DOHH2 (cell line): ENCODE measurements around the gene TMEM87B.
A peak's percentile ranks its signal among the peaks of the same experiment; 100 is the strongest.

Experiments
- H3F3A ChIP-seq: fragments of 200-600 bp; sonication (generic), shearing (Covaris generic); 2 replicates; pipeline ENCODE4 v1.6.0; 2016; ENCODE audit warnings: antibody characterized with exemption, mild to moderate bottlenecking; ENCODE audit not compliant: control insufficient read depth, insufficient read depth
- H3K27ac ChIP-seq: fragments of 200-600 bp; sonication (generic); 2 replicates; pipeline ENCODE4 v1.5.1; 2014; ENCODE audit warnings: low read depth, mild to moderate bottlenecking, low read length, moderate library complexity
- H3K27me3 ChIP-seq: fragments of 200-600 bp; sonication (generic); 2 replicates; pipeline ENCODE4 v1.6.1; 2014; ENCODE audit warnings: mild to moderate bottlenecking, low read length, mixed read lengths; ENCODE audit not compliant: control insufficient read depth
- H3K36me3 ChIP-seq: fragments of 200-600 bp; sonication (generic); 2 replicates; pipeline ENCODE4 v1.6.1; 2014; ENCODE audit warnings: mild to moderate bottlenecking, low read length, moderate library complexity, mixed read lengths; ENCODE audit not compliant: control insufficient read depth
- H3K4me1 ChIP-seq: fragments of 200-600 bp; sonication (generic); 2 replicates; pipeline ENCODE4 v1.6.1; 2014; ENCODE audit warnings: mild to moderate bottlenecking, low read length, mixed read lengths; ENCODE audit not compliant: control insufficient read depth
- H3K4me2 ChIP-seq: fragments of 200-600 bp; sonication (generic); 2 replicates; pipeline ENCODE4 v1.6.0; 2014; ENCODE audit warnings: mild to moderate bottlenecking, low read length, moderate library complexity
- H3K4me3 ChIP-seq: fragments of 200-600 bp; sonication (generic); 2 replicates; pipeline ENCODE4 v1.5.1; 2014; ENCODE audit warnings: mild to moderate bottlenecking, low read length, mixed read lengths
- H3K79me2 ChIP-seq: fragments of 200-600 bp; sonication (generic); 2 replicates; pipeline ENCODE4 v1.6.1; 2014; ENCODE audit warnings: mild to moderate bottlenecking, low read length, mixed read lengths; ENCODE audit not compliant: control insufficient read depth
- H3K9me2 ChIP-seq: fragments of 200-600 bp; sonication (generic); replicated peaks from 2 replicates; pipeline ENCODE4 v1.6.1; 2014; ENCODE audit warnings: mild to moderate bottlenecking, low read length, mixed read lengths; ENCODE audit not compliant: control insufficient read depth
- H3K9me3 ChIP-seq: fragments of 200-600 bp; sonication (generic); 2 replicates; pipeline ENCODE4 v1.6.1; 2014; ENCODE audit warnings: antibody characterized with exemption, low read length, mixed read lengths; ENCODE audit not compliant: control insufficient read depth, insufficient read depth
- H4K20me1 ChIP-seq: fragments of 200-600 bp; sonication (generic); 2 replicates; pipeline ENCODE4 v1.6.0; 2014; ENCODE audit warnings: low read depth, mild to moderate bottlenecking, antibody characterized with exemption, low read length, moderate library complexity; ENCODE audit not compliant: control insufficient read depth, insufficient read depth
- EZH2phosphoT487 ChIP-seq: fragments of 200-600 bp; sonication (generic); IDR thresholded peaks from 2 replicates; pipeline ENCODE4 v1.6.1; 2017; ENCODE audit warnings: borderline replicate concordance, mild to moderate bottlenecking, antibody characterized with exemption, low read length, moderate library complexity, mixed read lengths
- TF ChIP-seq, protein P1 (sequence below): fragments of 200-600 bp; sonication (generic); IDR thresholded peaks from one replicate; pipeline ENCODE4 v1.5.1; 2014; ENCODE audit warnings: antibody characterized with exemption, mild to moderate bottlenecking, low read depth, low read length; ENCODE audit not compliant: poor library complexity, severe bottlenecking

The TMEM87B gene

DNA sequence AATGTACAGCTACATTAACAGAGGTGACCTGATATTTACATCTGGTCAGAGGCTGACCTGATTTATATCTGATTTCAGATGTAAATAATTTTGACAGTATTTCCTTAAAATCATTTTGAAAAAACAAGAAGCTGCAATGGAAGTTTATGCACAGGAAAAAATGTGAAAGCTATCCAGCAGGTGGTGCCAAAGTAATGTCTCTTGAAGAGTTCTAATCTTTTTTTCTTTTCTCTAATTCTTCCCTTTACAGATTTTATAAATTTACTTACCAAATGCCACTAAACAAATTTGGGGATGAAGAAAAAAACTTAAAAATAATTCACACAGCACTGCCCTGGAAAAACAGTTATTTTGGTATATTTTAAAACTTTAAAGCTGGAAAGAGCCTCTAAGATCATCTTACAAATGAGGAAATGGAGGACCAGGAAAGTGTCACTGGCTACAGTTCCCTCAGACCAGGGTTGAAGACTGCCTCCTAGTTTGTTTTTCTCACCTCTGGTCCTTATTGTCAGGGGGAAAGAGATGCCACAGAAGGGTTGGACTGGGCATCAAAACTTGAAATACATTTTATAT is 66.7 kb downstream of the TMEM87B start:
- H3K4me3 ChIP-seq, result no peak overlapping the region
- H3K27ac ChIP-seq, result no peak overlapping the region
- no peaks in the 10 kb centered on the region for H3K27me3 ChIP-seq
- no peaks in the 10 kb centered on the region for H3K79me2 ChIP-seq
- peaks cover 4% of the 10 kb centered on the region; the same call in 1 of the 2 replicates for H3F3A ChIP-seq
- H4K20me1 ChIP-seq, result no peaks in the 10 kb centered on the region
- no peaks in the 10 kb centered on the region for H3K9me3 ChIP-seq
- TF ChIP-seq, protein P1, sequence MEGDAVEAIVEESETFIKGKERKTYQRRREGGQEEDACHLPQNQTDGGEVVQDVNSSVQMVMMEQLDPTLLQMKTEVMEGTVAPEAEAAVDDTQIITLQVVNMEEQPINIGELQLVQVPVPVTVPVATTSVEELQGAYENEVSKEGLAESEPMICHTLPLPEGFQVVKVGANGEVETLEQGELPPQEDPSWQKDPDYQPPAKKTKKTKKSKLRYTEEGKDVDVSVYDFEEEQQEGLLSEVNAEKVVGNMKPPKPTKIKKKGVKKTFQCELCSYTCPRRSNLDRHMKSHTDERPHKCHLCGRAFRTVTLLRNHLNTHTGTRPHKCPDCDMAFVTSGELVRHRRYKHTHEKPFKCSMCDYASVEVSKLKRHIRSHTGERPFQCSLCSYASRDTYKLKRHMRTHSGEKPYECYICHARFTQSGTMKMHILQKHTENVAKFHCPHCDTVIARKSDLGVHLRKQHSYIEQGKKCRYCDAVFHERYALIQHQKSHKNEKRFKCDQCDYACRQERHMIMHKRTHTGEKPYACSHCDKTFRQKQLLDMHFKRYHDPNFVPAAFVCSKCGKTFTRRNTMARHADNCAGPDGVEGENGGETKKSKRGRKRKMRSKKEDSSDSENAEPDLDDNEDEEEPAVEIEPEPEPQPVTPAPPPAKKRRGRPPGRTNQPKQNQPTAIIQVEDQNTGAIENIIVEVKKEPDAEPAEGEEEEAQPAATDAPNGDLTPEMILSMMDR, result peak; percentile 77
- no peak for TF ChIP-seq EZH2phosphoT487
- H3K9me2 ChIP-seq, result no peaks in the 10 kb centered on the region
- H3K4me1 ChIP-seq, result 0 out of 2 replicates have a peak, but pooled peaks cover 6% of the 10 kb centered on the region
- no peak overlapping the region for H3K4me2 ChIP-seq
- peaks cover 10% of the 10 kb centered on the region; the same call in 1 of the 2 replicates for H3K36me3 ChIP-seq

DNA sequence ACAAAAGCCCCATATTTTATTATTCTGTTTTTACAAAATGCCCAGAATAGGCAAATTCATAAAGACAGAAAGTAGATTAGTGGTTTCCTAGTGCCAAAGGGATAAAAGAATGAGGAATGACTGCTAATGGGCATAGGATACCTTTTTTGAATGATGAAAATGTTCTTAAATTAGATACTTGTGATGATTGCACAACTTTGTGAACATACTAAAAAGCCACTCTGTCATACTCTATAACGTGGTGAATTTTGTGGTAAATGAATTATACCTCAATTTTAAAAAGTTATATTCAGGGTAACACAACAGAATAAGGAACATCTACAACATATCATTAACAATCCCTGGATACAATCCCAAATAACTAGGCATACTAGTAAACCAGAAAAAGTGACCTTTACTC is 74.0 kb downstream of the TMEM87B start:
- no peak for TF ChIP-seq EZH2phosphoT487
- TF ChIP-seq, protein P1, result no peak
- no peaks in the 10 kb centered on the region; the same call in 1 of the 2 replicates for H3F3A ChIP-seq

DNA sequence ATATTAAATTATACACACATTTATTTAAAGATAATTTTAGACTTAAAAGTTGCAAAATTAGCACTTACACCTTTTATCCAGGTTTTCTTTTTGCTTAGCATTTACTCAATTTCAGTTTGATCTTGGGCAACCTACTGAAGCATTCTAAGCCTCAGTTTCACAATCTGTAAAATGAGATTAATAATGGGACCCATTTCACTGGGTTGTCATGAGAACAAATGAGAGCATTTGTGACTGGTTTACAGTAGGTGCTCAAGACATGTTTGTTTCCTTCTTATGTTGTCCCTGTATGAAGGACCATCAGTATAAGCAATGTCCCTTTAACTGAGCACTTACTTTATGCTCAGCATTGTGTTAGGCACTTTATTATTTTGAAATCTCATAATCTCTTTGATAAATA is 78.3 kb downstream of the TMEM87B start:
- Histone ChIP-seq H3K36me3 (no peaks in the 10 kb centered on the region), H3K4me1 (peaks cover 4% of the 10 kb centered on the region; the same call in 1 of the 2 replicates), H3K27ac (no peak overlapping the region), H4K20me1 (no peaks in the 10 kb centered on the region), H3K9me2 (no peaks in the 10 kb centered on the region), H3K27me3 (no peaks in the 10 kb centered on the region), H3K4me3 (no peak overlapping the region), H3K9me3 (no peaks in the 10 kb centered on the region), H3F3A (no peaks in the 10 kb centered on the region; the same call in 1 of the 2 replicates), H3K4me2 (no peak overlapping the region), H3K79me2 (no peaks in the 10 kb centered on the region)
- TF ChIP-seq EZH2phosphoT487, result no peak
- TF ChIP-seq, protein P1, result no peak

More for the DNA sequence above, 74.0 kb downstream of the TMEM87B start:
- Histone ChIP-seq H3K4me2 (no peak overlapping the region), H3K4me3 (no peak overlapping the region), H4K20me1 (no peaks in the 10 kb centered on the region), H3K9me2 (no peaks in the 10 kb centered on the region), H3K79me2 (no peaks in the 10 kb centered on the region), H3K36me3 (no peaks in the 10 kb centered on the region), H3K27me3 (no peaks in the 10 kb centered on the region), H3K27ac (no peak overlapping the region), H3K9me3 (no peaks in the 10 kb centered on the region), H3K4me1 (peaks cover 4% of the 10 kb centered on the region; the same call in 1 of the 2 replicates)
